ENCODE data around the gene DPPA5. TPM values are rescaled to one million over a fixed set of nuclear protein-coding genes. Genes with fewer than 3 reads are reported as not detected.

Gene DPPA5
- total RNA-seq, 1 experiment from 2014 or later, result 1.2 TPM

DNA sequence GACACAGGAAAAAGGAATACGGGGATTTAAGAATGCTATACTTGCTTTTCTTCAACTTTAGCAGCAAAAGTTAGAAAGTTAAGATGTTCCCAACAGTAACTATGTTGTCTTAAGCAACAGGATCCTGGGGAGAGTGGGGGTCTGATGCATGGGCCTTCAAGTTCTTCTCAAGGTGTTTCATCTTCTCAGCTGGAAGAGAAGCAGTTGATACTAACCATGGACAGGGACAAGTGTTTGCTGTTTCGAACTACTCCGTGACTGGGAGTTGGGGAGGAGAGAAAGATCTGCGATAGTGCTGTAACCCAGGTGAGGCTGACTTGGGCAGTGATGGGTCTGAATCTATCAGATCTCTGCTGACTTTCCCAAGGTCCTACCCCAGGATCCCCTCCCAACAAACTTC lies 14.6 kb upstream of the DPPA5 start:
- no peaks in the 10 kb centered on the region for H3K9me3 ChIP-seq (ENCODE audit: control insufficient read depth, low read depth, low read length)
- H2BK20ac ChIP-seq (ENCODE audit: low read depth, low read length, poor library complexity, severe bottlenecking), result no peak overlapping the region
- peaks cover 2% of the 10 kb centered on the region; the same call in 1 of the 2 replicates for H3K4me1 ChIP-seq (ENCODE audit: insufficient read depth, low read length)
- WGBS (ENCODE audit: extremely low coverage, insufficient read length, low lambda C conversion rate), result no CpG with 5 or more reads among the region's 4 CpGs
- no peak overlapping the region for H3K23ac ChIP-seq (ENCODE audit: insufficient read length, low read depth, low read length)
- H3K18ac ChIP-seq (ENCODE audit: insufficient read length, low read depth, low read length), result no peak overlapping the region
- H4K20me1 ChIP-seq (ENCODE audit: control insufficient read depth, insufficient read depth, insufficient read length), result no peaks in the 10 kb centered on the region
- no peak overlapping the region for H3K14ac ChIP-seq (ENCODE audit: insufficient read depth, low read length)
- Mint-ChIP-seq H3K9me3 (peaks cover 0 to 14% of the 10 kb centered on the region in 2 experiments; a peak in 3 of 5 replicates), H3K4me1 (peaks cover 10 to 13% of the 10 kb centered on the region in 2 experiments), H3K27ac (no peak overlapping the region), H3K36me3 (ENCODE audit: insufficient read depth in 1 of 3, low read depth in 3 of 3) (peaks cover 0 to 2% (median 0%) of the 10 kb centered on the region in 3 experiments; a peak in 2 of 7 replicates), H3K4me3 (no peak overlapping the region), H3K27me3 (ENCODE audit: low read depth) (peaks cover 2% of the 10 kb centered on the region; the same call in 1 of the 2 replicates)
- no peak for DNase-seq
- no peak overlapping the region for H2BK120ac ChIP-seq (ENCODE audit: low read depth, low read length, poor library complexity, severe bottlenecking)
- H4K8ac ChIP-seq (replicated peaks; ENCODE audit: insufficient read length, low read depth, low read length), result no peak overlapping the region
- H3T11ph ChIP-seq (ENCODE audit: low read length), result no peak overlapping the region
- no peak overlapping the region for H2AFZ ChIP-seq (ENCODE audit: low read length)
- H3K79me1 ChIP-seq (ENCODE audit: insufficient read depth, low read depth, low read length, poor library complexity, severe bottlenecking), result no peaks in the 10 kb centered on the region
- H2AK5ac ChIP-seq (ENCODE audit: insufficient read length, low read length), result no peak overlapping the region
- H3K4ac ChIP-seq (ENCODE audit: low read depth, low read length), result no peak overlapping the region
- H3K4me2 ChIP-seq (ENCODE audit: insufficient read depth, insufficient read length, low read length), result no peak overlapping the region
- H3K23me2 ChIP-seq (ENCODE audit: insufficient read length, low read depth, low read length, poor library complexity, severe bottlenecking), result no peaks in the 10 kb centered on the region
- no peak overlapping the region for H4K91ac ChIP-seq (ENCODE audit: insufficient read length, low read depth, low read length)
- no peaks in the 10 kb centered on the region for H3K27me3 ChIP-seq (ENCODE audit: insufficient read depth, low read length)
- TF ChIP-seq, protein P1, sequence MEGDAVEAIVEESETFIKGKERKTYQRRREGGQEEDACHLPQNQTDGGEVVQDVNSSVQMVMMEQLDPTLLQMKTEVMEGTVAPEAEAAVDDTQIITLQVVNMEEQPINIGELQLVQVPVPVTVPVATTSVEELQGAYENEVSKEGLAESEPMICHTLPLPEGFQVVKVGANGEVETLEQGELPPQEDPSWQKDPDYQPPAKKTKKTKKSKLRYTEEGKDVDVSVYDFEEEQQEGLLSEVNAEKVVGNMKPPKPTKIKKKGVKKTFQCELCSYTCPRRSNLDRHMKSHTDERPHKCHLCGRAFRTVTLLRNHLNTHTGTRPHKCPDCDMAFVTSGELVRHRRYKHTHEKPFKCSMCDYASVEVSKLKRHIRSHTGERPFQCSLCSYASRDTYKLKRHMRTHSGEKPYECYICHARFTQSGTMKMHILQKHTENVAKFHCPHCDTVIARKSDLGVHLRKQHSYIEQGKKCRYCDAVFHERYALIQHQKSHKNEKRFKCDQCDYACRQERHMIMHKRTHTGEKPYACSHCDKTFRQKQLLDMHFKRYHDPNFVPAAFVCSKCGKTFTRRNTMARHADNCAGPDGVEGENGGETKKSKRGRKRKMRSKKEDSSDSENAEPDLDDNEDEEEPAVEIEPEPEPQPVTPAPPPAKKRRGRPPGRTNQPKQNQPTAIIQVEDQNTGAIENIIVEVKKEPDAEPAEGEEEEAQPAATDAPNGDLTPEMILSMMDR (conservative IDR thresholded peaks at IDR 0.05), result no peak
- no peak overlapping the region for H2BK12ac ChIP-seq (ENCODE audit: insufficient read length, low read depth, low read length)
- no peak overlapping the region for H4K5ac ChIP-seq (ENCODE audit: insufficient read length, low read depth, low read length)
- no peak overlapping the region for H3K27ac ChIP-seq (ENCODE audit: insufficient read length, low read depth, low read length)
- H2BK5ac ChIP-seq (ENCODE audit: insufficient read length, low read length), result no peak overlapping the region
- no peak overlapping the region for H2BK15ac ChIP-seq (ENCODE audit: low read depth, low read length)
- no peaks in the 10 kb centered on the region for H3K79me2 ChIP-seq (ENCODE audit: insufficient read depth, low read length)
- H3K56ac ChIP-seq (ENCODE audit: insufficient read length, low read depth, low read length), result no peak overlapping the region
- no peak overlapping the region for H3K9ac ChIP-seq (ENCODE audit: extremely low read depth, insufficient read length, low read length)
